K562 (cell line): ENCODE data around the gene SZT2. TPM values are rescaled to one million over a fixed set of nuclear protein-coding genes. Genes with fewer than 3 reads are reported as not detected.
A peak's percentile ranks its signal among the peaks of the same experiment; 100 is the strongest.

ENCODE experiments used
- CAMTA2 ChIP-seq: fragments of 250-450 bp; sonication (Bioruptor Pico); conservative IDR thresholded peaks from 2 replicates; pipeline ENCODE4 v1.5.1; 2022
- ESRRA ChIP-seq: fragments of 450-650 bp; IDR thresholded peaks from 2 replicates; pipeline ENCODE4 v1.6.1; 2014; ENCODE audit warnings: low read depth, mild to moderate bottlenecking, moderate library complexity, borderline replicate concordance
- KHSRP ChIP-seq: fragments of 450-650 bp; IDR thresholded peaks from 2 replicates; pipeline ENCODE4 v1.6.1; 2017
- KLF6 ChIP-seq: fragments of 250-450 bp; sonication (Bioruptor Pico); IDR thresholded peaks from 2 replicates; pipeline ENCODE4 v1.4.0; 2020; ENCODE audit warnings: mild to moderate bottlenecking, moderate library complexity, borderline replicate concordance
- MTA2 ChIP-seq: fragments of 450-650 bp; IDR thresholded peaks from 2 replicates; pipeline ENCODE4 v1.6.1; 2016; ENCODE audit warnings: low read depth
- MTA3 ChIP-seq: fragments of 450-650 bp; formaldehyde crosslinking; IDR thresholded peaks from 2 replicates; pipeline ENCODE4 v1.6.1; 2017; ENCODE audit warnings: mild to moderate bottlenecking, borderline replicate concordance
- NBN ChIP-seq: fragments of 450-650 bp; IDR thresholded peaks from 2 replicates; pipeline ENCODE4 v1.6.1; 2016; ENCODE audit warnings: low read depth, mild to moderate bottlenecking
- NFATC3 ChIP-seq: fragments of 450-650 bp; IDR thresholded peaks from 2 replicates; pipeline ENCODE4 v1.6.1; 2017; ENCODE audit warnings: mild to moderate bottlenecking
- RBM39 ChIP-seq: fragments of 200-400 bp; formaldehyde crosslinking; optimal IDR thresholded peaks from 2 replicates; pipeline ENCODE3; 2018; ENCODE audit warnings: low read depth, low read length
- TAF15 ChIP-seq: fragments of 200-400 bp; formaldehyde crosslinking; IDR thresholded peaks from 2 replicates; pipeline ENCODE4 v1.6.1; 2017; ENCODE audit warnings: mild to moderate bottlenecking, low read depth, low read length, moderate library complexity
- TBL1XR1 ChIP-seq, 2 experiments: IDR thresholded peaks; 2 replicates each; pipeline ENCODE4 v1.6.1; 2012; ENCODE audit warnings: improper control_type of control experiment in 2 of 2, low read length in 2 of 2, mild to moderate bottlenecking in 1 of 2
- YY1 ChIP-seq, 3 experiments: IDR thresholded peaks; 2 replicates each; pipeline ENCODE4 v1.6.1; 2011; ENCODE audit warnings: low read length in 2 of 3, mild to moderate bottlenecking in 2 of 3, moderate library complexity in 2 of 3, borderline replicate concordance in 1 of 3, control low read depth in 1 of 3, low read depth in 1 of 3; ENCODE audit not compliant: insufficient read depth in 3 of 3, insufficient replicate concordance in 2 of 3, control insufficient read depth in 1 of 3, insufficient read length in 1 of 3; ENCODE audit errors: extremely low read depth in 1 of 3
- ZNF408 ChIP-seq: fragments of 250-450 bp; sonication (Bioruptor Pico); IDR thresholded peaks from 2 replicates; pipeline ENCODE4 v1.4.0; 2020; ENCODE audit warnings: low read depth, mild to moderate bottlenecking, moderate library complexity
- ZZZ3 ChIP-seq: fragments of 450-650 bp; IDR thresholded peaks from 2 replicates; pipeline ENCODE4 v1.6.1; 2016; ENCODE audit warnings: antibody characterized with exemption, mild to moderate bottlenecking, moderate library complexity
- polyA plus RNA-seq, 8 experiments: library from polyadenylated mRNA; depleted of rRNA in 4 of 8; stranded (reverse) in 5 of 8; unstranded in 3 of 8; fragments of >200 nt; fragmentation: Nextera tagmentation in 2 of 8; fragmentation: Illumina TruSeq in 1 of 8; extraction: Ambion mirVana in 2 of 8; extraction: Trizol in 1 of 8; gene quantifications; 2 replicates each; pipeline versions ENCODE4 v1.2.1 to v1.2.3, GENCODE V29; 2011 to 2014; ENCODE audit warnings: inconsistent platforms in 1 of 8, missing spikeins in 1 of 8
- total RNA-seq, 7 experiments: library from RNA; depleted of rRNA in 6 of 7; stranded (reverse); fragments of >200 nt in 6 of 7; fragmentation: Illumina TruSeq in 2 of 7; extraction: Trizol in 2 of 7; gene quantifications; 2 replicates each; pipeline versions ENCODE4 v1.2.1 to v1.2.3, GENCODE V29; 2011 to 2021; ENCODE audit warnings: low replicate concordance in 1 of 7
- TF ChIP-seq, protein P1 (sequence below): fragments of 250-450 bp; sonication (Bioruptor Pico); IDR thresholded peaks from 2 replicates; pipeline ENCODE4 v1.8.0; 2022; ENCODE audit warnings: moderate library complexity, mild to moderate bottlenecking, inconsistent platforms
- TF ChIP-seq, protein P2 (sequence below): fragments of 450-650 bp; formaldehyde crosslinking; IDR thresholded peaks from 2 replicates; pipeline ENCODE4 v1.4.0; 2020; ENCODE audit warnings: mild to moderate bottlenecking, mixed read lengths
- TF ChIP-seq, protein P3 (sequence below), 2 experiments: fragments of 150-350 bp in 1 of 2; IDR thresholded peaks; 2 replicates each; pipeline ENCODE4 v1.6.1; 2012 to 2016; ENCODE audit warnings: low read depth in 2 of 2, low read length in 2 of 2, mild to moderate bottlenecking in 1 of 2, moderate library complexity in 1 of 2
- TF ChIP-seq, protein P4 (sequence below): sonication (generic); formaldehyde crosslinking; IDR thresholded peaks from 2 replicates; pipeline ENCODE4 v1.8.1; 2023; ENCODE audit warnings: mild to moderate bottlenecking, missing genetic modification reagents

Gene SZT2
- total and polyA plus RNA-seq, 9 of the 15 experiments (the other 6 are each of a cell fraction or from before 2014, with no cell fraction given) = 0.88 to 31.0 (median 12.8) TPM

DNA sequence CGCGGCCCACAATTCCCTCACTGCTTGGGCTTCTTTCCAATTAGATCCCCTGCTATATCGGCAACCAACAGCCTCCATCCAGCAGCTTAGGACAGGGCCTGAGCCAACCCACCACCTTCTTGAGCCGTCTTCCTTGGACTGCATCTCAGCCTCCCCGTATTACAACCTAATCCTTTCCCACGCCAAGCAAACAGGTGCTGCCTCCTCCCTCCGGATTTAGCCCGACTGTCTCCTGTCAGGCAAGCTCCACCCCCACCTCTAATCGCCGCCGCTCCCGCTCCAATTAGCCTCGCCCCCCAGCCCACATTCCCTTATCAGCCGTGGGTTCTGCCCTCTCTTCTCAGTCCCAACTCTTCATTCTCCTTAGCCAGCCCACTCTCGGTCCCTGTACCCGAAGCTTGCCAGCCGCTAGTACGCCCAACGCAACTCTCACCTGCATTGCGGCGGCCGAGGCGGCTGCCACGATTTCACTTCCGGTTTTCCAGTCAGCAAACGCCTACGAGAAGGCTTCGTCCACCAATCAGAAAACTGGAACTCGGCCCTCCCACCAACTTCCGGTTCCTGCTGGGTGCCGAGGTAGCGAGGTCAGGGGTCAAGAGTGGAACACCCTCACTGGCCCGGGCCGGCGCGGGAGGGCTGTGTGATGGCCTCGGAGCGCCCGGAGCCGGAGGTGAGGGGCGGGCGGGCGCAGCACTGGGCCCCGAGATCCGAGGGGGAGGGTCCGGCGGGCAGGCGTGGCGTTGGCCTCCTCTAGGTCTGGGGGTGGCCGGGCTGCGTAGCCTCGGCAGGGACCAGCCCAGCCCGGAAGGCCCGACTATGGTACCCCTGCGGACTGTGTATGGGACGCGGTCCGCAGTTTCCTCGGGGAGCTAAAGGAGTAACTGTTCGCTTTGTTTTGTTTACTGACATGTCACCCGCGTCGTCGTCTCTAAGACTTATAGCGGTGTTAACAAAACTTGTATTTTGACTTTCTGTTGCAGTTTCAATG, at the start of gene SZT2, which contains the start of gene MED8 (continued):
- TF ChIP-seq MTA2 (no peak; the same call in 1 of the 2 replicates), TAF15 (no peak), TBL1XR1 (IDR thresholded peaks at IDR 0.05; ENCODE audit: low read length in 2 of 2) (peak in 1 of 2 experiments; percentile 41; a peak in 1 of 4 replicates), ZZZ3 (no peak), MTA3 (peak; percentile 82; the same call in 1 of the 2 replicates), RBM39 (no peak), KLF6 (CRISPR knock-in tag) (peak; percentile 60; the same call in 1 of the 2 replicates), NBN (peak; percentile 92), NFATC3 (peak; percentile 33; the same call in 1 of the 2 replicates), ZNF408 (no peak), YY1 (IDR thresholded peaks at IDR 0.05; ENCODE audit: borderline replicate concordance in 1 of 3, control insufficient read depth in 1 of 3, extremely low read depth in 1 of 3, insufficient read depth in 3 of 3, insufficient read length in 1 of 3, insufficient replicate concordance in 2 of 3, low read depth in 1 of 3, low read length in 2 of 3) (peak in 1 of 3 experiments; percentile 83), KHSRP (0 out of 2 replicates have a peak, but pooled peaks have one; percentile 32), CAMTA2 (0 out of 2 replicates have a peak, but pooled peaks have one; percentile 17), ESRRA (peak; percentile 63; the same call in 1 of the 2 replicates)
- TF ChIP-seq, protein P1, sequence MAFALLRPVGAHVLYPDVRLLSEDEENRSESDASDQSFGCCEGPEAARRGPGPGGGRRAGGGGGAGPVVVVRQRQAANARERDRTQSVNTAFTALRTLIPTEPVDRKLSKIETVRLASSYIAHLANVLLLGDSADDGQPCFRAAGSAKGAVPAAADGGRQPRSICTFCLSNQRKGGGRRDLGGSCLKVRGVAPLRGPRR (CRISPR knock-in tag) = no peak
- TF ChIP-seq, protein P2, sequence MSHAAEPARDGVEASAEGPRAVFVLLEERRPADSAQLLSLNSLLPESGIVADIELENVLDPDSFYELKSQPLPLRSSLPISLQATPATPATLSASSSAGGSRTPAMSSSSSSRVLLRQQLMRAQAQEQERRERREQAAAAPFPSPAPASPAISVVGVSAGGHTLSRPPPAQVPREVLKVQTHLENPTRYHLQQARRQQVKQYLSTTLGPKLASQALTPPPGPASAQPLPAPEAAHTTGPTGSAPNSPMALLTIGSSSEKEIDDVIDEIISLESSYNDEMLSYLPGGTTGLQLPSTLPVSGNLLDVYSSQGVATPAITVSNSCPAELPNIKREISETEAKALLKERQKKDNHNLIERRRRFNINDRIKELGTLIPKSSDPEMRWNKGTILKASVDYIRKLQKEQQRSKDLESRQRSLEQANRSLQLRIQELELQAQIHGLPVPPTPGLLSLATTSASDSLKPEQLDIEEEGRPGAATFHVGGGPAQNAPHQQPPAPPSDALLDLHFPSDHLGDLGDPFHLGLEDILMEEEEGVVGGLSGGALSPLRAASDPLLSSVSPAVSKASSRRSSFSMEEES (CRISPR knock-in tag) = no peak
- TF ChIP-seq, protein P3, sequence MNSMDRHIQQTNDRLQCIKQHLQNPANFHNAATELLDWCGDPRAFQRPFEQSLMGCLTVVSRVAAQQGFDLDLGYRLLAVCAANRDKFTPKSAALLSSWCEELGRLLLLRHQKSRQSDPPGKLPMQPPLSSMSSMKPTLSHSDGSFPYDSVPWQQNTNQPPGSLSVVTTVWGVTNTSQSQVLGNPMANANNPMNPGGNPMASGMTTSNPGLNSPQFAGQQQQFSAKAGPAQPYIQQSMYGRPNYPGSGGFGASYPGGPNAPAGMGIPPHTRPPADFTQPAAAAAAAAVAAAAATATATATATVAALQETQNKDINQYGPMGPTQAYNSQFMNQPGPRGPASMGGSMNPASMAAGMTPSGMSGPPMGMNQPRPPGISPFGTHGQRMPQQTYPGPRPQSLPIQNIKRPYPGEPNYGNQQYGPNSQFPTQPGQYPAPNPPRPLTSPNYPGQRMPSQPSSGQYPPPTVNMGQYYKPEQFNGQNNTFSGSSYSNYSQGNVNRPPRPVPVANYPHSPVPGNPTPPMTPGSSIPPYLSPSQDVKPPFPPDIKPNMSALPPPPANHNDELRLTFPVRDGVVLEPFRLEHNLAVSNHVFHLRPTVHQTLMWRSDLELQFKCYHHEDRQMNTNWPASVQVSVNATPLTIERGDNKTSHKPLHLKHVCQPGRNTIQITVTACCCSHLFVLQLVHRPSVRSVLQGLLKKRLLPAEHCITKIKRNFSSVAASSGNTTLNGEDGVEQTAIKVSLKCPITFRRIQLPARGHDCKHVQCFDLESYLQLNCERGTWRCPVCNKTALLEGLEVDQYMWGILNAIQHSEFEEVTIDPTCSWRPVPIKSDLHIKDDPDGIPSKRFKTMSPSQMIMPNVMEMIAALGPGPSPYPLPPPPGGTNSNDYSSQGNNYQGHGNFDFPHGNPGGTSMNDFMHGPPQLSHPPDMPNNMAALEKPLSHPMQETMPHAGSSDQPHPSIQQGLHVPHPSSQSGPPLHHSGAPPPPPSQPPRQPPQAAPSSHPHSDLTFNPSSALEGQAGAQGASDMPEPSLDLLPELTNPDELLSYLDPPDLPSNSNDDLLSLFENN (IDR thresholded peaks at IDR 0.05; ENCODE audit: low read depth in 2 of 2, low read length in 2 of 2) = peak in 1 of 2 experiments; percentile 65; a peak in 1 of 4 replicates
- TF ChIP-seq, protein P4, sequence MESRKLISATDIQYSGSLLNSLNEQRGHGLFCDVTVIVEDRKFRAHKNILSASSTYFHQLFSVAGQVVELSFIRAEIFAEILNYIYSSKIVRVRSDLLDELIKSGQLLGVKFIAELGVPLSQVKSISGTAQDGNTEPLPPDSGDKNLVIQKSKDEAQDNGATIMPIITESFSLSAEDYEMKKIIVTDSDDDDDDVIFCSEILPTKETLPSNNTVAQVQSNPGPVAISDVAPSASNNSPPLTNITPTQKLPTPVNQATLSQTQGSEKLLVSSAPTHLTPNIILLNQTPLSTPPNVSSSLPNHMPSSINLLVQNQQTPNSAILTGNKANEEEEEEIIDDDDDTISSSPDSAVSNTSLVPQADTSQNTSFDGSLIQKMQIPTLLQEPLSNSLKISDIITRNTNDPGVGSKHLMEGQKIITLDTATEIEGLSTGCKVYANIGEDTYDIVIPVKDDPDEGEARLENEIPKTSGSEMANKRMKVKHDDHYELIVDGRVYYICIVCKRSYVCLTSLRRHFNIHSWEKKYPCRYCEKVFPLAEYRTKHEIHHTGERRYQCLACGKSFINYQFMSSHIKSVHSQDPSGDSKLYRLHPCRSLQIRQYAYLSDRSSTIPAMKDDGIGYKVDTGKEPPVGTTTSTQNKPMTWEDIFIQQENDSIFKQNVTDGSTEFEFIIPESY (CRISPR knock-in tag) = peak; percentile 13; the same call in 1 of the 2 replicates
